ENCODE measurements around the gene TANC1. TPM values are rescaled to one million over a fixed set of nuclear protein-coding genes. Genes with fewer than 3 reads are reported as not detected.

The TANC1 gene
- total and polyA plus RNA-seq, 4 donors: 23.0 to 31.6 (median 25.0) TPM

DNA sequence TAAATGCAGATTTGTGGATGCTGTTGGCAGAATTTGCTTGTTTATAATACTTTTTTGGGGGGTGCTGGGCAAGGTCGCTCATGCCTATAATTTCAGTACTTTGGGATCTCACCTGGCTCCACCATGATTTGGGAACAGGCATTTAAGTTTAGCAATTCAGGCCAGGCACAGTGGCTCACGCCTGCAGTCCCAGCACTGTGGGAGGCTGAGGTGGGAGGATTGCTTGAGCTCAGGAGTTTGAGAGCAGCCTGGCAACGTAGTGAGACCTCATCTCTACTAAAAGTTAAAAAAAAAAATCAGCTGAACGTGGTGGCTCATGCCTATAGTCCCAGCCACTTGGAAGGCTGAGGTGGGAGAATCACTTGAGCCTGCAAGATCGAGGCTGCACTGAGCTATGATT, 20.7 kb downstream of the TANC1 start:
- Histone ChIP-seq H3K4me3 (ENCODE audit: low read depth, low read length) (no peak overlapping the region), H3K9me3 (ENCODE audit: control insufficient read depth, insufficient read depth, low read length) (no peaks in the 10 kb centered on the region), H3K27ac (ENCODE audit: low read depth, low read length) (no peak overlapping the region), H3K36me3 (ENCODE audit: control insufficient read depth, insufficient read depth, low read length) (no peaks in the 10 kb centered on the region), H3K27me3 (ENCODE audit: control insufficient read depth, insufficient read depth, low read length) (no peaks in the 10 kb centered on the region), H3K4me1 (ENCODE audit: control insufficient read depth, insufficient read depth, low read length) (peaks cover 8% of the 10 kb centered on the region)
- 100% methylated on average over 1 of the region's 5 CpGs for WGBS (ENCODE audit: insufficient coverage)
- DNase-seq (ENCODE audit: low read depth in 4 of 6, low spot score in 6 of 6): no peak

DNA sequence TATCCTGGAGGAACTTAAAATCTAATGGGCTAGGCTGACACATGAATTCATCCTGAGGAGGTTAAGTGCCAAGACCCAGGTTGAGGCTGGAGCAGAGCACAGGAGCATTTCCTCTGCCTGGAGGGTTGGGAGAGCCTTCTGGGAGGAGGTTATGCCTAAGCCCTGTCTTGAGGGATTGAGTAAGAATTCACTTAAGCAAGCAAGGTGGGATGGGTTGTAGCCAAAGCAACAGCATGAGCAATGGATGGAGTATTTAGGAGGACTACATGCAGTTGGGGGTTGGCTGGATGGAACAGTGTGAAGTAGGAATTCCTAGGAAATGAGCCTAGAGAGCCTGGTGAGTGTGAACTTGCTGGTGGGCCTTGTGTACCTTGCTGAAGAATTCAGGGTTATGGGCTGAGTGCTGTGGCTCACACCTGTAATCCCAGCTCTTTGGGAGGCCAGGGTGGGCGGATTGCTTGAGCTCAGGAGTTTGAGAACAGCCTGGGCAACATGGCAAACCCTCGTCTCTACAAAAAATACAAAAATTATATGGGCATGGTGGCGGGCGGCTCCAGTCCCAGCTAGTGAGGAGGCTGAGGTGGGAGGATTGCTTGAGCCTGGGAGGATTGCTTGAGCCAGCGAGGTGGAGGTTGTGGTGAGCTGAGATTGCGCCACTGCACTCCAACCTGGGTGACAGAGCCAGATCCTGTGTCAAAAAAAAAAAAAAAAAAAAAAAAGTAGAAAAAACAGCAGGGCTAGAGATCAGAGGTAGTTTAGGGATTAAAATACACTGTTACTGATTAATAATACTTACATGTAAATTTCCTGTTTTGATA, 22.2 kb downstream of the TANC1 start:
- Histone ChIP-seq H3K9me3 (ENCODE audit: control insufficient read depth, insufficient read depth, low read length) (no peaks in the 10 kb centered on the region), H3K4me3 (ENCODE audit: low read depth, low read length) (no peak overlapping the region), H3K27ac (ENCODE audit: low read depth, low read length) (no peak overlapping the region), H3K4me1 (ENCODE audit: control insufficient read depth, insufficient read depth, low read length) (peaks cover 3% of the 10 kb centered on the region), H3K36me3 (ENCODE audit: control insufficient read depth, insufficient read depth, low read length) (no peaks in the 10 kb centered on the region), H3K27me3 (ENCODE audit: control insufficient read depth, insufficient read depth, low read length) (no peaks in the 10 kb centered on the region)
- no peak for DNase-seq (ENCODE audit: low read depth in 4 of 6, low spot score in 6 of 6)
- WGBS (ENCODE audit: insufficient coverage): no CpG with 5 or more reads among the region's 6 CpGs

DNA sequence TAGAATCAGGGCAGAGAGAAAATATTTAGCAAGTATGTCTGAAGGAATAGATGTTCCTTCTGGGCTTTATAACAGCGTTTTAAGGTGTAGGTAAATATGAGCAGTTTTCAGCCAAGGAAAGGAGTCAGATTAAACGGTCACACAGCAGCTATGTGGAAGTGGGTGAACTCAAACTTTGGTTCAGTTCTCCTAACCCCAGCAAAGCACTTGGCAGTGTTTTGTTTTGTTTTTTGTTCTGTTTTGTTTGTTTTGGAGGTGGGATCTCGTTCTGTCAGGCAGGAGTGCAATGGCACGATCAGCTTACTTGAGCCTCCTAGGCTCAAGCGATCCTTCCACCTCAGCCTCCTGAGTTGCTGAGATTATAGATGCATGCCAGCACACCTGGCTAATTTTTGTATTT, 24.6 kb downstream of the TANC1 start:
- Histone ChIP-seq H3K9me3 (ENCODE audit: control insufficient read depth, insufficient read depth, low read length) (no peaks in the 10 kb centered on the region), H3K27me3 (ENCODE audit: control insufficient read depth, insufficient read depth, low read length) (no peaks in the 10 kb centered on the region), H3K27ac (ENCODE audit: low read depth, low read length) (no peak overlapping the region), H3K4me1 (ENCODE audit: control insufficient read depth, insufficient read depth, low read length) (peaks cover 5% of the 10 kb centered on the region), H3K36me3 (ENCODE audit: control insufficient read depth, insufficient read depth, low read length) (no peaks in the 10 kb centered on the region), H3K4me3 (ENCODE audit: low read depth, low read length) (no peak overlapping the region)
- WGBS (ENCODE audit: insufficient coverage): 90% methylated on average over 5 of the region's 5 CpGs
- no peak for DNase-seq (ENCODE audit: low read depth in 4 of 6, low spot score in 6 of 6)

DNA sequence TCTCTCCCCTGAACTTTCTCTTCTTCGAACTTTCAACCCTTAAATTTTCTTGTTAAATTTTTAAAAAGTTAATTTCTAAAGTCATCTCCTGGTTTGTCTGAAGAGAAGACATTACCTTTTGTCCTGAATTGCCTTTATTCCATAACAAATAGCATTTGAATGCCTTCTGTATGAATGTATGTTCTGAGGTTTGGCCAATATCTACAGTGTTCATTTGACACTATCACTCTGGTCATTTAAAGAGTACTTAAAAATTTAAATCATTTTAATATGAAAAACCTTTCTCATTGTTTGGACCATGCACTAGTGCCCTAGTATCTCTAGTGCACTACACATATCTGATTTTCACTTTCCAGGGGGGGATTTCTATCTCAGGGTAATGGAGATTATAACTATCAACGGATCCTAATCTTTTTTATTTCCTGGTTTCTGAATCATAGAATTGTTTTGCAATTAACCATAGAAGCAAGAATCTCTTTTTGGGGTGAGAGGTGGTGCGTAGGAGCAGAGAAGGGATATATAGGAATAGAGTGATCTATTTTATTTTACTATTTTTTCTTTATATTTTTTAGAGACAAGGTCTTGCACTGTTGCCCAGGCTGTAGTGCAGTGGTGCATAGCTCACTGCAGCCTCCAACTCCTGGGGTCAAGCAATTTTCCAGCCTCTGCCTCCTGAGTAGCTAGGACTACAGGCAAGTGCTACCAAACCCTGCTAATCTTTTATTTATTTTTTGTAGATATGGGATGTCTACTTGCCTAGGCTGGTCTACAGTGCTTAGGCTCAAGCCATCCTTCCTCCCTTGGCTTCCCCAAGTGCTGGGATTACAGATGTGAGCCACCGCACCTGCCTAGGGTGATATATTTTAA, 25.5 kb downstream of the TANC1 start:
- no peak for DNase-seq (ENCODE audit: low read depth in 4 of 6, low spot score in 6 of 6)
- 100% methylated on average over 1 of the region's 4 CpGs for WGBS (ENCODE audit: insufficient coverage)
- Histone ChIP-seq H3K9me3 (ENCODE audit: control insufficient read depth, insufficient read depth, low read length) (no peaks in the 10 kb centered on the region), H3K4me3 (ENCODE audit: low read depth, low read length) (no peak overlapping the region), H3K27me3 (ENCODE audit: control insufficient read depth, insufficient read depth, low read length) (no peaks in the 10 kb centered on the region), H3K4me1 (ENCODE audit: control insufficient read depth, insufficient read depth, low read length) (peaks cover 11% of the 10 kb centered on the region), H3K36me3 (ENCODE audit: control insufficient read depth, insufficient read depth, low read length) (no peaks in the 10 kb centered on the region), H3K27ac (ENCODE audit: low read depth, low read length) (no peak overlapping the region)

DNA sequence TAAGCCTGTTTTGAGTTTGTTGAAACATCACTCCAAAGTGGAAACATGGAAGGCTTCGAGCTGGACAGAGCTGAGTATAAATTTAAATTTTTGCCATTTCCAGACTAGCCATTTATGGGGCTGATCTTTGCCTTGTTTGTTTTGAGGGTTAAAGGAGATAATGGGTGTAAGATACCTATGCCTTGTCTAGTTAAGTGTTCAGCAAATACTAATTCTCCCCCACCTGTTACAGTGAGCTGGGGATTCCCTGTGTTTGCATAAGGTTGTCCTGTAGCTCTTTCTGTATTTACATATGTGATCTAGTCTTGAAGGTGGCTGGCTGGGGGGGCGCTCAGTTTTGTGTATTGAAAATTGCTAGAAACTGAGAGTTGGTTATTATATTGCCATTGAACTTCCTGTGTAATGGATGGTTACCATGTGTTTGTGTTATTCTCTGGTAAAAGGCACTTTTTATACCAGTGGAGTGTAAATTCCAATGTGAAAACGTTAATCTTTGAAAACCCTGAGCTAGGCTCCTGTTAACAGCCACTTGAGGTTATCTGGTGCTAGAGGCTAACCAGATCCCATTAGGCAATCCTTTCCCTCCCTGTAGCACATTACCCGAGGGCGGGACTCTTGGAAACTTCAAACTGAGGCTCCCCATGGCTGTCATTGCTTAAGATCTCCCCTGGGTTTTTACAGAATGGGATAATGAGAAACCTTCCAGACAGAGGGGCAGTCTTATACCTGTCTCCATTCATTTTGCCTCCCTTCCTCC, 26.7 kb downstream of the TANC1 start:
- WGBS (ENCODE audit: insufficient coverage): 61% methylated on average over 2 of the region's 5 CpGs

DNA sequence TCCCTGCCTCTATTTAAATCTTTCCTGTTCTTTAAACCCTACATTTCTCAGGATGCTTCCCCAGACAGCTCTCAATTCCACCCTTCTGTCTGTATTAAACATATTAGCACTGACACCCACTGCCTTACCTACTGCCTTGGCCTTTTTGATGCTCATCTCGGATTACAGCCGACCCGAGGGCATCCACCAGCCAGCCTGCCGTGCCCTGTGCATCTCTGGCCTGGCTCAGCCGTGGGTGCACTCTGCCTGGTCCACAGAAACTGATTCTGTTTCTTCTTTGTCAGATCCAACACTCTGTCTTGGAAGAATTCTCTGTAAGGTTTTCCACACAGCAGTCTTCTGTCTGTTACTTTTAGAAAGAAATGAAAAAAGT, 27.2 kb downstream of the TANC1 start:
- H3K36me3 ChIP-seq (ENCODE audit: control insufficient read depth, insufficient read depth, low read length): no peaks in the 10 kb centered on the region
- DNase-seq (ENCODE audit: low read depth in 4 of 6, low spot score in 6 of 6): no peak
- 60% methylated on average over 5 of the region's 5 CpGs for WGBS (ENCODE audit: insufficient coverage)
- H3K4me1 ChIP-seq (ENCODE audit: control insufficient read depth, insufficient read depth, low read length): peaks cover 23% of the 10 kb centered on the region
- no peaks in the 10 kb centered on the region for H3K27me3 ChIP-seq (ENCODE audit: control insufficient read depth, insufficient read depth, low read length)
- H3K27ac ChIP-seq (ENCODE audit: low read depth, low read length): no peak overlapping the region
- no peaks in the 10 kb centered on the region for H3K9me3 ChIP-seq (ENCODE audit: control insufficient read depth, insufficient read depth, low read length)
- no peak overlapping the region for H3K4me3 ChIP-seq (ENCODE audit: low read depth, low read length)

More for the DNA sequence above, 26.7 kb downstream of the TANC1 start:
- H3K27ac ChIP-seq (ENCODE audit: low read depth, low read length): no peak overlapping the region
- no peak for DNase-seq (ENCODE audit: low read depth in 4 of 6, low spot score in 6 of 6)
- H3K4me1 ChIP-seq (ENCODE audit: control insufficient read depth, insufficient read depth, low read length): peaks cover 18% of the 10 kb centered on the region
- H3K36me3 ChIP-seq (ENCODE audit: control insufficient read depth, insufficient read depth, low read length): no peaks in the 10 kb centered on the region
- H3K4me3 ChIP-seq (ENCODE audit: low read depth, low read length): no peak overlapping the region
- no peaks in the 10 kb centered on the region for H3K27me3 ChIP-seq (ENCODE audit: control insufficient read depth, insufficient read depth, low read length)
- no peaks in the 10 kb centered on the region for H3K9me3 ChIP-seq (ENCODE audit: control insufficient read depth, insufficient read depth, low read length)

DNA sequence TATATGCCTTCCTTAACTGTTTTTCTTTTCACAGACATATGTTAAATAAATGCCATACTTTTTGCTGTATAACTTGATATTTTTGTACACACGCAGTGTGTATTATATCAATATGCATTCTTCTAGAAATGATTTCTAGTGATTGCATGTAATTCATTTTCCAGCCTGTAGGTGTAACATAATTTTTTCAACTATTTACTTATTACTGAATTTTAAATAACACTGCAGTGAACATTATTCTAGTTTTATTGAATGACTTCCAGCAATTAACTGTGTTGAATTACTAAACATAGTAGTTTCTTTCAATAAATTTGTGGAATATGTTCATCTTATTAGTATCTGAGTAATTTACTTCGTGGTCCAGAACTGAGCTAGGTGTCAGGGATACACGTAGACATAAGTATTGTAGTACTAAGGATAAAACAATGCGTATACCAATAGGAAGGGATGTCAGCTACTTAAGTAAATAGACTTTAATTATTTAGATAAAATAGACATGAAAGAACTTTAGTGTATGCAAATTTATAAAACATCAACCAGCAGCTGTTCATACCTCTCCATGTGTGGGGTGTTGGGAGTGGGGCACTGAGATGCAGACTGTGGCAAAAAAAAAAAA, 28.0 kb downstream of the TANC1 start:
- H3K27me3 ChIP-seq (ENCODE audit: control insufficient read depth, insufficient read depth, low read length): no peaks in the 10 kb centered on the region
- WGBS (ENCODE audit: insufficient coverage): no CpG with 5 or more reads among the region's 4 CpGs
- no peaks in the 10 kb centered on the region for H3K36me3 ChIP-seq (ENCODE audit: control insufficient read depth, insufficient read depth, low read length)
- peaks cover 23% of the 10 kb centered on the region for H3K4me1 ChIP-seq (ENCODE audit: control insufficient read depth, insufficient read depth, low read length)
- H3K4me3 ChIP-seq (ENCODE audit: low read depth, low read length): no peak overlapping the region
- H3K9me3 ChIP-seq (ENCODE audit: control insufficient read depth, insufficient read depth, low read length): no peaks in the 10 kb centered on the region
- no peak for DNase-seq (ENCODE audit: low read depth in 4 of 6, low spot score in 6 of 6)
- no peak overlapping the region for H3K27ac ChIP-seq (ENCODE audit: low read depth, low read length)

DNA sequence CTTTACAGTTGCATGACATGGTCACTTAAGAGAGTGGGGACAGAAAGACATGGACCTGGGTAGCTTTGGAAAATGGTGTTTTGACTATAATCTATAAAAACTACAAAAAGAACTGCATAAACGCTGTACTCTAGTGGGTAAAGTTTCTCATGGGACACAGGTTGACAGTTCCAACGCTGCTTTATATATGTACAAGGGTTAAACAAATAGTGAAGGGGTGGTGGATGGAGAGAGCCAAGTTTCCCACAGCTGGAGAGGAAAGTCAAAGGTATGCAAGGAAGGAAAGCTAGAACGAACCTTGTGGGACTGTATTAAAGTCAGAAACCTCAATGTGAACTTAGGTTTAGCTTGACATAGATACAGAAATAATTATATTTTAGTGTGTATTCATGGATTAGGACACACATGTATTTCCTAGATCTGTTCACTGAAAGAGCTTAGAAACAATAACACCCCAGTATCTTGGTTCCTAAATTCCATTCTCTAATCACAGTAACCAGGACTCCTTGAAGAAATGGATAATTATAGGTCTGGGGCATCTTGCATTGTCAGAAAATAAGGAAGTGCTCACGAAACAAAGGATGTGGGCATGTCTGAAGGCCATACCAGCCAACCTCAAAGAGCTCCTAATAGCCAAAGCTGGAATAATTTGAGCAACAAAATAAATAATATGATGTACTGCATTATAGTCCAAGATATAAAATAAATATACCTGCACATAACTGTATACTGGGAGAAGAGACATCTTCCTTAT, 28.8 kb downstream of the TANC1 start:
- WGBS (ENCODE audit: insufficient coverage): 50% methylated on average over 1 of the region's 4 CpGs
- H3K36me3 ChIP-seq (ENCODE audit: control insufficient read depth, insufficient read depth, low read length): no peaks in the 10 kb centered on the region
- H3K9me3 ChIP-seq (ENCODE audit: control insufficient read depth, insufficient read depth, low read length): no peaks in the 10 kb centered on the region
- no peaks in the 10 kb centered on the region for H3K27me3 ChIP-seq (ENCODE audit: control insufficient read depth, insufficient read depth, low read length)
- no peak for DNase-seq (ENCODE audit: low read depth in 4 of 6, low spot score in 6 of 6)
- H3K27ac ChIP-seq (ENCODE audit: low read depth, low read length): no peak overlapping the region
- peaks cover 27% of the 10 kb centered on the region for H3K4me1 ChIP-seq (ENCODE audit: control insufficient read depth, insufficient read depth, low read length)
- H3K4me3 ChIP-seq (ENCODE audit: low read depth, low read length): no peak overlapping the region
